ENCODE data around the gene RPL37.
"Not testable (repeated sequence)": the region's sequence is repeated elsewhere in the genome, so short reads cannot be mapped to it uniquely, and the experiment has no call there.

RPL37 gene

DNA sequence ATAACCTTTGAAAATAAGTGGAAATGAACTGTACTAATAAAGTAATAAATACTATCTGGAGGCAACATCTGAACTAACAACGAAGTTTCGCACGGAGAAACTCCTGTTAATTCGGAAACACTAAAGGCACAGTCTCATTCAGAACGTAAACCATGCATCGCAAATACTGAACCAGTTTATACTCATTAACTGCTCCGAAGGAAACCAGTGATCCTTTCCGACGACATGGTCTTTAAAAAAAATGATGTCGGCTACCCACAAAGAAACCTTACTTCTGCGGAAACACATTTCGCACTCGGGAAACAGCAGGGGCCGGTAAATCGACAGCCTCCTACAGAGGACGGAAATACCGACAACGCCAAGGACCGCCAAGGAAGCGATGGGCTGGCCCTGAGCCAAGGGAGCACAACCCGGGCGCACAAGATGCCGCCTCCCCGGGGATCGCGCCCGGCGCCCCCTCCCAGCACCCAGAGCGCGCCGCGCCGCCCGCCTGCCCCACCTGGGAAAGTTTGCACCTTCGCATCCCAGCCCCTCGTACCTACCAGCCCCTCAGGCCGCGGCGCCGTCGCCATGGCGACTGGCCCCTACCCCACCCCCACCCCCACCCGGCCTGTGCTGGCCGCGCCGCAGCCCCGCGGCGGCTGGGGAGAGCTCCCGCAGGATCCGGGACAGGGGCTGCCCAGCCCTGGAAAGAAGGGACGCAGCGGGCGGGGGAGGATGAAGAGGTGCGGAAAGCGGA lies 37.6 kb downstream of the RPL37 start:
- DNase-seq (ENCODE audit: low read depth, low spot score) = peak; percentile 47

DNA sequence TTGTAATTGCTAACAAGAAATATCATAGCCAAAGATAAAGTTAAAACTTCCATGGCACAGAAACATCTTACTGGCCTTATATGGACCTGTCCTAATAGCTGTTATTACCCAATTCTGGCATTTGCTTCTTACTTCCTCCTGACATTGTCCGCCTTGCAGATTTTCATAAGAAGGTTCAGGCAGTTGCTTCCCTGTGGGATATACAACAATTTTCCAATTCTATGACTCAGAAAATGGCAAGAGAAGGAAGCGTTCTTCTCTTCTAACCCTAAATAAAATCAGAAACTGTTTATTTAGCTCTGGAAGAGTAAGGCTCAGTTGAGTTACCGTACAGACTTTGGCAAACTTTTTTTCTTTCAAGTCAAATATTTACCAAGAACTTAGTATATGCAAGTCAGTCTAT lies 38.5 kb downstream of the RPL37 start:
- no peak for DNase-seq (ENCODE audit: low read depth, low spot score)

DNA sequence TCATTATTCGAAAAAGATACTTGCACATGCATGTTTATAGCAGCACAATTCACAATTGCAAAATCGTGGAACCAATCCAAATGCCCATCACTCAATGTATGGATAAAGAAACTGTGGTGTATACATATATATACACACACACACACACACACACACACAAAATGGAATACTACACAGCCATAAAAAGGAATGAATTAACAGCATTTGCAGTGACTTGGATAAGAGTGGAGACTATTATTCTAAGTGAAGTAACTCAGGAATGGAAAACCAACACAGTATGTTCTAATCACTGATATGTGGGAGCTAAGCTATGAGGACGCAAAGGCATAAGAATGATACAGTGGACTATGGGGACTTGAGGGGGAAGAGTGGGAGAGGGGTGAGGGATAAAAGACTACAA lies 40.1 kb downstream of the RPL37 start:
- DNase-seq (ENCODE audit: low read depth, low spot score) = not testable (repeated sequence)

DNA sequence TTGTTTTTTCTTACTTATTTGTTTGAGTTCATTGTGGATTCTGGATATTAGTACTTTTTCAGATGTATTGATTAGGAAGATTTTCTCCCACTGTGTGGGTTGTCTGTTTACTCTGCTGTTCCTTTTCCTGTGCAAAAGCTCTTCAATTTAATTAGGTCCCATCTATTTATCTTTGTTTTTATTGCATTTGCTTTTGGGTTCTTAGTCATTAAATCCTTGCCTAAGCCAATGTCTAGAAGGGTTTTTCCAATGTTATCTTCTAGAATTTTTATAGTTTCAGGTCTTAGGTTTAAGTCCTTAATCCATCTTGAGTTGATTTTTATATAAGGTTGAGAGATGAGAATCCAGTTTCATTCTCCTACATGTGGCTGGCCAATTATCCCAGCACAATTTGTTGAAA lies 40.7 kb downstream of the RPL37 start:
- not testable (repeated sequence) for DNase-seq (ENCODE audit: low read depth, low spot score)

DNA sequence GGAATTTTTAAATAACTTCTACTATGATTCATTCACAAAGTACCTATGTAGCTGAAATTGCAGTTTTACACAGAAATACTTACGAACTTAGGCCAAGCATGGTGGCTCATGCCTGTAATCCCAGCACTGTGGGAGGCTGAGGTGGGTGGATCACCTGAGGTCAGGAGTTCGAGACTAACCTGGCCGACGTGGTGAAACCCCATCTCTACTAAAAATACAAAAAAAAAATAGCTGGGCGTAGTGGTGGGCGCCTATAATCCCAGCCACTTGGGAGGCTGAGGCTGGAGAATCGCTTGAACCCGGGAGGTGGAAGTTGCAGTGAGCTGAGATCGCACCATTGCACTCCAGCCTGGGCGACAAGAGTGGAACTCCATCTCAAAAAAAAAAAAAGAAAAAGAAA lies 42.3 kb downstream of the RPL37 start:
- not testable (repeated sequence) for DNase-seq (ENCODE audit: low read depth, low spot score)

DNA sequence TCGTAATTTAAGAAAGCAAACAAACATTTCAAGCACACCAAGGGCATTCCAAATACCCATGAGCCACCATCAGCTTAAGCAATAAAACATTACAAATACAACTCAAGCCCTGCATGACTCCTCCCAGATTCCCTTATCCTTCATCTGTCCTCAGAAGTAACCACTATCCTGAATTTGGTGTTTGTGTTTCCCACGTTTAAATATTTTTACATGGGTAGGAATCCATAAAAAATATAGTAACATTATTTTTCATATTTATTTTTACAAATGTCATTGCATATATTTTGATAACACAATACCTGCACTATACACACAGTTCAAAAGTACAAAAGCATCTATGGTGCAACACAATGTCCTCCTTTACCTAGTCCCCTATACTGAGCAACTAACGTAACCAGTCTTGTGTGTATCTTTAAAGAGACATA lies 43.3 kb downstream of the RPL37 start:
- no peak for DNase-seq (ENCODE audit: low read depth, low spot score)

DNA sequence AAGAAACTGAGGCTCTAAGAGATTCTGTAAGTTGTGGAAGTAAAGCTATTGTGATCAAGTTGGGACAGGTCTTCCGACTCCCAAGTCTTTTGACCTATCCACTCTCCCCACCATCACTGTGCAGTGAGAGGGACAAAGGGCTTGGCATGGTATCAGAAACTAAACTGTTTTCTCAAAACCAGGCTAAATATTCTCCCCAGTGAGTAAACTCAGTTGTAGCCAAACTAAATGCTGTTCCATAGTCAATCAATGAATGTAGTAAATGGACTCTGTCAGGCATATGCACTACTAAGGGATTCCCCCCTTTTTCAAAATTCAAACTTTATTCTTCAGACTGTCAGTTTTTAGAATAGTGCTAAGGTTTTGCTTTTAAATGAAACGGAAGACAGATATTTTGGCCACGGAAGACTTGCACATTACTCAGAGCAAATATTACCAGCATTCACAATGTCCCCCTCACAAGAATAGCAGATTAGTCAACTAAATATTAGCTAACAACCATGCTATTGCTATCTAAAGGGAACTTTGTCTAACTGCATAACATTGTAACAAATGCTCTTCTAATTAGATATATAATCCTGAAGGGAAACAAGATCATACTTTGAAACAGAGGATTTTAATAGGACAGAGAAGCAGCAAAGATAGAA lies 44.0 kb downstream of the RPL37 start:
- no peak for DNase-seq (ENCODE audit: low read depth, low spot score)

DNA sequence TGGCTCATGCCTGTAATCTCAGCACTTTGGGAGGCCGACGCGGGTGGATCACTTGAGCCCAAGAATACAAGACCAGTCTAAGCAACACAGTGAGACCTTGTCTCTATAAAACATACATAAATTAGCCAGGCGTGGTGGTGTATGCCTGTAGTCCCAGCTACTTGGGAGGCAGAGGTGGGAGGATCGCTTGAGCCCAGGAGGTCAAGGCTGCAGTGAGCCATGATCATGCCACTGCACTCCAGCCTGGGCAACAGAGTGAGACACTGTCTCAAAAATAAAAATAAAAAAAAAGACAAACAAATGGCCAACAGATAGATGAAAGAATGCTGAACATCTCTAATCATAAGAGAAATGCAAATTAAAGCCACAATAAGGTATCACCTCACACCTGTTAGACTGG lies 46.1 kb downstream of the RPL37 start:
- not testable (repeated sequence) for DNase-seq (ENCODE audit: low read depth, low spot score)

DNA sequence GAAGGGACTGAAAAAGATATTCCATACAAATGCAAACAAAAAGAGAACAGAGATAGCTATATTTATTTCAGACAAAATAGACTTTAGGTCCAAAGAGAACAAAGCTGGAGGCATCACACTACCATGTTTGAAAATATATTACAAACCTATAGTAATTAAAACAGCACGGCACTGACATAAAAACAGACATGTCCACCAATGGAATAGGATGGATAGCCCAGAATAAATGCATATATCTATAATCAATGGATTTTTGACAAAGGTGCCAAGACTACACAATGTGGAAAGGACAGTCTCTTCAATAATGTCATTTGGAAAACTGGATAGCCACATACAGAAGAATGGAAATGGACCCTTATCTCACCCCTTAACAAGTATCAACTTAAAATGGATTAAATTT lies 47.0 kb downstream of the RPL37 start:
- DNase-seq (ENCODE audit: low read depth, low spot score) = no peak

DNA sequence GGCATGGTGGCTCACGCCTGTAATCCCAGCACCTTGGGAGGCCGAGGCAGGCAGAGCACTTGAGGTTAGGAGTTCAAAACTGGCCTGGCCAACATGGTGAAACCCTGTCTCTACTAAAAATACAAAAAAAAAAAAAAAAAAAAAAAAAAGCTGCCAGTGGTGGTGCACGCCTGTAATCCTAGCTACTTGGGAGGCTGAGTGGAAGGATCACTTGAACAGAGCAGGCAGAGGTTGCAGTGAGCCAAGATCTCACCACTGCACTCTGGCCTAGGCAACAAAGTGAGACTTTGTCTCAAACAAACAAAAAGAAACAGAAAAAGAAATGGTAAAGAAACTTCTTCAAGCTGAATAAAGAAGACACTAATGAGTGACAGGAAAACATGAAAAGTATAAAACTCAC lies 48.4 kb downstream of the RPL37 start:
- DNase-seq (ENCODE audit: low read depth, low spot score) = not testable (repeated sequence)

DNA sequence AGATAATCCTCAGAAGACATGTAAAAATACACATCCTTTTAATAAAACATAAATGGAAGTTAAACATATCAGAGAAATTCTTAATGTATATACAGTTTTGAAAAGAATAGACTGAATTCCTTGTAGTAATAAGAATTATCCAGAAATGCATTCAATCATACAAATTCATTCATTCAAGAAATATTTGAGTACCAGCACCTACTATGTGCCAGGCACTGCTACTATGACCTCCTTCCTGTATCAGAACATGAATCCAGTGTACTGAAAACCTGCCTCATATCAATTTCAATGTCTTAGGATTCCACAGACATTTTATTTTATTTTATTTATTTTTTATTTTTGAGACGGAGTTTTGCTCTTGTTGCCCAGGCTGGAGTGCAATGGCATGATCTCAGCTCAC lies 50.1 kb downstream of the RPL37 start:
- no peak for DNase-seq (ENCODE audit: low read depth, low spot score)

DNA sequence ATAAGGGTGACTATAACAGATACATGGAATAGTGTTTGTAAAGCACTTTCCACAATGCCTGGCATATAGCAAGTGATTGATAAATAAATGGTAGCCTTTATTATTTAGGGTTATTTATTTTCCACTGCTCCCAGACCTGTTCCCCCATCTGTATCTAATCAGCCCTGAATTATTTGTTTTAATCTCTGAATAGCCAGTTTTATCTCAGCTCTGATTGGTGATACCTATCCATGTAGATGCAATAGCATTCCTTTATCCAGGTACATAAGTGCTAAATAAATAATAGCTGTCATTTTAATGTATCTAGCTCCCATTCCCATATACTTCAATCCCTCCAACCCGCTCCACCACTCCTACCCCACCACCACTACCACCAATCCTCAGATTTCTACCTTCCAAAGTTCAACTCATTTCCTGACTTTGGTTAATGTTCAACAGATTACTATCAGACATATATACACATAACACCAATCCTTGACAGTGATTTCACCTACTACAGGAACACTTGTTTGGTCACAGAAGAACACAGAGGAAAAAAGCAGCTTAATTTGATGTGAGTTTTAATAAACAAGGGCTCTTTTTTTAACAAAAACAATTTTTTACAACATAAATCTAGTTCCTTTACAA lies 50.9 kb downstream of the RPL37 start:
- no peak for DNase-seq (ENCODE audit: low read depth, low spot score)

DNA sequence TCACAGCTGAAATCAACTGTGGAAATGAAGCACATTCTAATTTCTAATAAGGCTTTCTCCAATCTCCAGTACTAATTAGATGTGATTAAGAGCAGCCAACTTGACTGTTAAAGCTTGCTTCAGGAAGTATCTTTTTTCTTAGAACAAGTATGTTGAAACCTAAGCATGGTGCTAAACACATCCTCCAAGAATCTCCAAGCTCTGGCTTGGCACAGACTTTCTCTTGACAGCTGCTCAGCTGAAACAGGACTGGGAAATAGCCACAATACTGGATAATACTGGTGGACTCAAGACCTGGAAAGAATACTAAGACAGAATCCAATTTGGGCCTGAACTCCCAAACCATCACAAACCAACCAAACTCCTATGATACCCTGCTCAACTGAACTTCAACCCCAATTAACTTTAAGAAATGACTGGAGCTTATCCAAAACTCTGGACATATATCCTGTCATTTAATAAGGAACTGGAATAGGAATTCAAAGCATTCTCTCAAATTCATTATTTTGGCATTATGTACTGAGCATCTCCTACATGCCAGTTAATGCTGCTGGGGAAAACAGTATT lies 53.1 kb downstream of the RPL37 start:
- DNase-seq (ENCODE audit: low read depth, low spot score) = no peak

DNA sequence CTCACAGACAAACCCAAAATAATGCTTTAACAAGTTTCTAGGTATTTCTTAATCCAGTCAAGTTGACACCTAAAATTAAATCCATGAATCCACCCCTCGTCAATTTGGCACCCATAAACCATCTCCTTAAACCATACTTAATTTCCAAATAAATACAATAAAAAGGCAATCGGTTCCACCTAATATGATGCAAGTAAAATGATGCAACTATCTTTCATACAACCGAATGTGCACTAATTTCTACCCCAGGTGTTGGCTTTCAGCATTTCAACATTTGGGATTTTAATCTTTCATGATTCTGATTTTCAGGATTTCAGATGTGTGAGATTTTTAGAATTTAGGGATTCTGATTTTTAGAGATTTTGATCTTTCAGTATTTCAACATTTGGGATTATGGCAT lies 54.2 kb downstream of the RPL37 start:
- DNase-seq (ENCODE audit: low read depth, low spot score) = no peak

DNA sequence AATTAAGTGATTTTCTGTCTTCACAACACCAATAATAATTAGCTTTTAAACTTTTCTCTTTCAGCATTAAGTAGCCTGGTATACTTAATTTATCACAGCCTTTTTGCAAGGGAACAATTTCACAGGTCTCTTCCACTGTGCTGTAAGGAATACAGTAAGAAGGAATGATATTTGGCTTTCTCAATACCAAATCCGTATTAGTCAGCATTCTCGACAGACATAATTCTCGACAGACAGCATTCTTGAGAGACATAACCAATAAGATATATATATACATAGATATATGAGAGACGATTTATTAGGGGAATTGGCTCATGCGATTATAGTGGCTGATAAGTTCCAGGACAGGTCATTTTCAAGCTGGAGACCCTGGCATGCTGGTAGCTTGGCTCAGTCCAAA lies 54.8 kb downstream of the RPL37 start:
- DNase-seq (ENCODE audit: low read depth, low spot score) = no peak

DNA sequence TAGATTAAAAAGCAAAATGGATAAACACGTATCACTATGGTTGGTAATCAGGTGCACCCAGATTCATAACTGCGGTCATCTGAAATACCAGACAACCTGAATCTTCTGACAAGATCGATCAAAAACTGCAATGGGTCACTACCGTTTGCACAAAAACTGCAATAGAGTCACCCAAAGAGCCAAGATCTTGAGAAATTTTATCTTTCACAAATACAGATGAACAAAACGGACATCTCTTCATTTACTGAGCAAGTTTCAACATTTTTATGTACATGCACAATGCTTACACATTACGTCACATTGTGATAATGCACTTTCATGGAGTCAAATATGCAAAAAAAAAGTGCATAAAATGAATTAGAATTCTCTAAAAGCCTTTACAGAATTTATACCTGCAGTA lies 55.5 kb downstream of the RPL37 start:
- DNase-seq (ENCODE audit: low read depth, low spot score) = no peak

DNA sequence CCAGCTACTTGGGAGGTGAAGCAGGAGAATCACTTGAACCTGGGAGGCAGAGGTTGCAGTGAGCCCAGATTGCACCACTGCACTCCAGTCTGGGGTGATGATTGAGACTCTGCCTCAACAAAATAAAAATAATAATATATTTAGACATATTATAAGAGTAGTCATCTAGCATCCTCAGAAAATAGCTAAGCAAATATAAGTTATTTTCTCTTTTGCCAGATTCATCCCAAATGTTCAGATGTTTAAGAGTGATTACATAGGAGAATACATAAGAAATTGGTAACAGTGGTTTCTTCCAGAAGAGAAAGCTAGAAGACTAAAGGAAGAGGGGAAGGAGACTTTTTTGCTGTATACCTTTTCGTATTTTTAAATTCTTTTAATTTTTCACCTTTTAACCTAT lies 56.9 kb downstream of the RPL37 start:
- no peak for DNase-seq (ENCODE audit: low read depth, low spot score)

DNA sequence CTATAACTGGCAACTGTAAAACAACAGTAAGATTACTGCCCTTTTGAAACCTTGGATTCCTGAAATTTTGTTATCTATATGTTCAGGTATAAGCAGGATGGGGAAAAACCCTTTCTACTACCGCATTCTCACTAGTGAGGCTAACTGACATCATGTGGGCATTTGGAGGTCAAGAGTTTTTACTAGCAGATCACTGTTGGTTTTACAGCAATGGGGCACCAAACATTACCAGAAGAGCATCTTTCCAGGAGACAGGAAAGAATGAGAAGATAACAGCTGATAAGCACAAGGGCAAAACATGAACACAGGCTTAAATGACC lies 58.4 kb downstream of the RPL37 start:
- no peak for DNase-seq (ENCODE audit: low read depth, low spot score)

DNA sequence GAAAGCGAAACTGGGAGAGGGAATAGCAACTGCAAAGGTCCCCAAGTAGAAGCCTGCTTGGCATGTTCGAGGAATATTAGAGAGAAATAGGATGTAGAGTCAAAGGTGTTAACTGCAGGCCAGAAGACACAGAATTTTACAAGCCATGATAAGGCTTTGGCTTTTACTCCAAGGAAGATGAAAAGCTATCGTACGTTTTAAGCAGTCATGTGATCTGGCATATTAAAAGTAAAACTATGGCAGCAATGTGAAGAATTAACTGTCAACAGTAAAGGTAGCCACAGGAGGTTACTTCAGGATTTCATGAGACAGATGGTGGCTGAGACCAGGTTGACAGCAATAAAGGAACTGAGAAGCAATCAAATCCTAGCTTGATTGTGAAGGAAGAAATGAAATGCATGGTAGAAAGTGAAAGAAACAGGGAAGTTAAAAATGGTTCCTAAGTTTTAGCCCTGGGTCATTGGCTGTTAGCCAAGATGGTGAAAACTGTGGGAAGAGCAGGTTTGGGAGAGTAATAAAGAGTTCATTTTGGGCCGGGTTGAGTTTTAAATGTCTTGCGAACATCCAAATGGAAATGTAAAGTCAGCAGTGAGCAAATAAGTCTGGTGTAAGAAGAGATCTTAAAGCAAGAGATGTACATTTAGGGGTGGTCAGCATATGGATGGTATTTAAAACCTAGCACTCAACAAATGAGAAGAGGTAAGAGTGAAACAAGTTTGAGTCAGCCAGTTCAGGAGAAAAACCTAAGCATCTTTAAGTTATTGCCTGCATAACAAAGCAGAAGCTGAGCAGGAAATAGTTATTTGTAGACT lies 59.0 kb downstream of the RPL37 start:
- DNase-seq (ENCODE audit: low read depth, low spot score) = no peak

Data from activated naive CD8-positive, alpha-beta T cell treated with anti-CD3 and anti-CD28 coated beads, Interleukin-2, amount 50 U/mL, for 16 hours (primary cell).